Stimulated activated naive CD4-positive, alpha-beta T cell treated with Interleukin-2 at 50 U/mL for 16 hours (primary cell): Measurements from ENCODE around the gene KCTD20.
"Not testable (repeated sequence)": the region's sequence is repeated elsewhere in the genome, so short reads cannot be mapped to it uniquely, and the experiment has no call there.

Experiments
- DNase-seq: peaks from one replicate; lab custom pipeline; 2025; lab: John Stamatoyannopoulos, UW

The KCTD20 gene

DNA sequence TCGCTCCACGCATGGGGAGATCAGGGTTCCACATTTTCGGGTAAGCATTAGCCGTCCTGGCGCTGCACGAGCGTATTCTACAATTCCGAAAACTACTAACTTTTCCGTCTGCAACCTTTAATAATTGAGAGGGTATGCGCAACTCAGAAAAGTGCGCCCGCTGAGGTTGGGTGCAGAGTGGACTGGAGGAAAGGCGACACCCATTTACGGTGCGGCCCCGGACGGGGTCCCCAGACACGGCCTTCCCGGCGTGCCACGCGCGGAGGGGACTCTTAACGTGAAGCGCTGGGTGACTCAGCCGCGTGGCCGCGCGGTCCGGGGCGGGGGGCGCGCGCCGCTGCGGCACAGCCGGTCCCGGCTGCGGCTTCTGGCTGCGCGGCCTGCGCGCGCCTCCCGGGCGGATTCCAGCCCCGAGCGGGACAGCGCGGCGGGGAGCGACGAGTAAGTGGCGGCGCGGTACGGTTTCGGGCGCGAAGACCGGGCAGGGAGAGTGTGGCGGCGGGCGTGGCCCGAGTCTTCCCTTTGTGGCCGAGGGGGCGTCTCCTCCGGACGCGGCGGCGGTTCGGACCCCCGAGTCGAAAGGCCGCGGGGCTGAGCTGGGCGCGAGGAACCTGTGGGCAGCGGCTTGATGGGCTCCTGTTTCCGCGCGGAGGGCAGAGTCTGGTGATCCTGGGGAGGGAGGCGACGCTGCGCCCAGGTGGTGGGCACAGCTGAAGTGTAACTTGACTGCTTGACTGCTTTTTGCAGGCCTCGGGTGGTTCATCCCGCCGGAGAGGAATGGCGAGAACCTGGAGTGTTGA is at the start of gene KCTD20, which contains the start of gene PXT1:
TSS of gene KCTD20 (plus strand) at position 330 of the 800 bp plus-strand sequence. CDS start 27,098 bp downstream, outside the sequence.
TSS of gene PXT1 (minus strand) at position 184 of the 800 bp plus-strand sequence. CDS start 16,772 bp downstream, outside the sequence.
- DNase-seq, result peak; percentile 85

DNA sequence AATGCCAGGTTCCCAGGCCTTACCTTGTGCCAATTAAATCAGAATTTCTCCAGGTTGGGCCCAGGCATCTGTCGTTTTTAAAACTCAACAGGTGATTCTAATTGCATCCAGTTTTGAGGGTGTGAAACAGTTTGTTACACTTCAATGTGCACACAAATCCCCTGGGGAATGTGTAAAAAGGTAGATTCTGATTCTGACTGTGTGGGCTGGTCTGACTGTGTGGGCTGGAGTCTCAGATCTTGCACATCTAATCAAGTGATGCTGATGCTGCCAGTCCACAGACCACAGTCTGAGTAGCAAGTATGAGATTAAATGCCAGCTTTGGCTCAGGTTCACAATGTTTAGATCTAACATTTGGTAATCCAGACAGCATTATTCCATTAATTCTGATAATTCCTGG is 42.8 kb upstream of the KCTD20 start:
- DNase-seq, result no peak

DNA sequence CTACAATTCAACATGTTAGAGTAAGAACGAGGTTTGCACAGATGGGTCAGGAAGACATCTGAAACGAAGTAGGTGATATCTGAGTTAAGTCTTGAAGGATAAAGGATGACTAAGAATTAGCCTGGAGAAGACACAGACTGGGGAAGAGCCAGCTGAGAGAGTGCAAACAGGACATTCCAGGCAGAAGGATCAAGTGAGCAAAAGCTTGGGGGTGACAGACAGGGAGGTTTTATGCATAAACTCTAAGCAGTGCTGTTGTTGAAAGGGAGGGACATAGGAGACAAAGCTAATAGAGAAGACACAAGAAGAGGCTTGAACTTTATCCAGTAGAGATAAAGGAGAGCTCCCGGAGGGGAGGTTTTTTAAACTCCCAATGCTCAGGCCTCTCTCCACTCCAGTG is 40.3 kb upstream of the KCTD20 start:
- no peak for DNase-seq

DNA sequence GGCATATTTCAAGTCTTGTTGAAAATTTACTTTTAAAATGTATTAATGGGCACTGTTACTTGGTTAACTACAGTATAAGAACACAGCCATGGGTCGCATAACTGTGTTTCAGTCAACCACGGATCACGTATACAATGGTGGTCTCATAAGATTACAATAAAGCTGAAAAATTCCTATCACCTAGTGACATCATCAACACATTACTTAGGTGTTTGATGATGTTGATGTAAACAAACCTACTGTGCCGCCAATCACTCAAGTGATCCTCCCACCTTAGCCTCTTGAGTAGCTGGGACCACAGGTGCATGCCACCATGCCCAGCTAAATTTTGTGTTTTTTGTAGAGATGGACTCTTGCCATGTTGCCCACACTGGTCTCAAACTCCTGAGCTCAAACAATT is 38.6 kb upstream of the KCTD20 start:
- DNase-seq, result no peak

DNA sequence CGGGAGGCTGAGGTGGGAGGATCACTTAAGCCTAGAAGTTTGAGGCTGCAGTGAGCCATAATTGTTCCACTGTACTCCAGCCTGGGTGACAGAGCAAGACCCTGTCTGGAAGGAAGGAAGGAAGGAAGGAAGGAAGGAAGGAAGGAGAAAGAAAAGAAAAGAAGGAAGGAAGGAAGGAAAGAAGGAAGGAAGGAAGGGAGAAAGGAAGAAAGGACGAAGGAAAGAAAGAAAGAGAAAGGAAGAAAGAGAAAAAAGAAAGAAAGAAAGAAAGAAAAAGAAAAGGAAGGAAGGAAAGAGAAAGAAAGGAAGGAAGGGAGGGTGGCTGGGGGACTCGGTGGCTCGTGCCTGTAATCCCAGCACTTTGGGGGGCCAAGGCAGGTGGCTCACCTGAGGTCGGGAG is 33.1 kb upstream of the KCTD20 start:
- not testable (repeated sequence) for DNase-seq

DNA sequence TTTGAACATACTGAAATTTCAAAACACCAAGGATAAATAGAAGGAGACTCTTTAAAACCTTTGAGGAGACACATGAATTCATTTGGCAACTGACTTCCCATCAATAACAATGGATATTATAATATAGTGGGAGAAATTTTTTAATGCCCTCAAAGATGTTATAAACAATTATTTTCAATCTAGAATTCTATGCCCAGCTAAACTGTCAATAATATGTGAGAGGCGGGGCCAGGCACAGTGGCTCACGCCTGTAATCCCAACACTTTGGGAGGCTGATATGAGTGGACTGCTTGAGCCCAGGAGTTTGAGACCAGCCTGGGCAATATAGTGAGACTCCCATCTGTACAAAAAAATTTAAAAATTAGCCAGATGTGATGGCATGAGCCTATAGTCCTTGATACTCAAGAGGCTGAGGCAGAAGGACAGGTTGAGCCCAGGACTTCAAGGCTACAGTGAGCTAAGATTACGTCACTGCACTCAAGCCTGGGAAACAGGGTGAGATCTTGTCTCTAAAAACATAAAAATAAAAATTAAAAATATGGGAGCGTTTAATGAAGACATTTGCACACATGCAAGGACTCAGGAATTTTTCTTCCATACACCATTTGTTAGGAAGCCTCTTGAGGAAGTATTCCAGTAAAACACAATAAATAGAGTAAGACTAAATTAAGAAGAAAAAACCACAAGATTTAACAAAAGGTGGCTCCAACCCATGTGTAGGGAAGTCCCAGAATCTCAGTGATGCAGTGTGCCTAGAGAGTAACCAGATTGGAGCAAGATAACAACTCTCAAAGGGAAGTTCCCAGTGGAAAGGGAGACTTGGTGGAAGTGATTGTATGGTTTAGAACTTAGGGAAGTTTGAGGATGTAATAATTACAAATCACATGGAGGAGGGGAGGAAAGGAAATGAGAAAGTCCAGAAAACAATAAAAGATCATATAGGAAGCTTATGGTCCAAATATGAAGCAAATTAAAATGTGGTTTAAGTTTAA is 29.0 kb upstream of the KCTD20 start:
- DNase-seq, result no peak

DNA sequence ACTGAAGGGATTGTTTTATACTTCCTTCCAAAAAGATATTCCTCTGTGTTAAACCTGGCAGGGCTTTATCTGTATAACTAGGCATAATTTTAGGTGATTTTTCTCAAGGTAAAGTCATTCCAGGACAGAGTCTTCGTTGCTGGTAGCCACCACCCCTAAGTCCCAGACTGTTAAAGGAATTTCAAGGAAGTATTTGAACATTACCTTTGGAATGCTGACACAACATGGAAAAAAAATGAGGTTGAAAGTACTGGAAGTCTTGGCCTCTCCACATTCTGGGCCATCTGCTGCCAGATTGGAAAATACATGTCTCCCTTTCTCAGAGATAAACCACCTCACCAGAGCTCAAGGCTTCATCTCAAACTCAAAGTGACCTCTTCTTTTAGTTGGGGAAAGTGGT is 28.3 kb upstream of the KCTD20 start:
- DNase-seq, result no peak

DNA sequence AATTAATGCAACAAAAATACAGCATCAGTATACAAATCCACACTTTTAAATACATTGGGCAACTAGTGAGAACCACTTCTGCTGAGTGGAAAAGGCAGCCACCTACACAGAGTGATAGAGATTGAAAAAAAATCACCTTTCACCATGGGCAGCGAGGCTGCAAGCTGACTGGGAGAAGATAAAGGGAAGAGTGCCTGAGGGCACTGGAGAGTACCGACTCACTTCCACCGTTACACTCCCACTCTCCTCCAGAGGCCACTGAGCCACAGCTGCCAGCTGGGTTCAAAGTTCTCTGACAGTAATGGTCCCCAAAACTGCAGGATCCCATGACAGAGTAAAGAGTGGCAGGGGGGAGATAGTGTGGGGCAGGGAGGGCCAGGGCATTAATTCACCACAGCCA is 24.2 kb upstream of the KCTD20 start:
- no peak for DNase-seq

DNA sequence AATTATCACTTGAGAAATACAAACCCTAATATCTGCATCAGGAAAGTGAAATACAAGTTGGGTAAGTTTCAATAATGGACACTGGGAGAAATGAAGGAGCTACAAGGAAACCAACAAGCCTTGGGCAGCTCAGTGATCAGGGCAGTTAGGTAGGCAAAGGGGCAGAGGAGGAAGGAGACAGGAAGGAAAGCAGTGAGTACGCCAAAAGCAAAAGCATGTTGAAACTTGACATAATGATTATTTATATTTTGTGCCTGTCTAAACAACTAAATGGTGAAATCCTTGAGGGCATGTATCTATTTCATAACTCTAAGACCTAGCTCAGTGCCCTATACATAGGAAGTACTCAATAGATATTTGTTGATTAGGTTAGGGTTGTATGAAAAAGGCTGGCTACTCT is 23.5 kb upstream of the KCTD20 start:
- no peak for DNase-seq

DNA sequence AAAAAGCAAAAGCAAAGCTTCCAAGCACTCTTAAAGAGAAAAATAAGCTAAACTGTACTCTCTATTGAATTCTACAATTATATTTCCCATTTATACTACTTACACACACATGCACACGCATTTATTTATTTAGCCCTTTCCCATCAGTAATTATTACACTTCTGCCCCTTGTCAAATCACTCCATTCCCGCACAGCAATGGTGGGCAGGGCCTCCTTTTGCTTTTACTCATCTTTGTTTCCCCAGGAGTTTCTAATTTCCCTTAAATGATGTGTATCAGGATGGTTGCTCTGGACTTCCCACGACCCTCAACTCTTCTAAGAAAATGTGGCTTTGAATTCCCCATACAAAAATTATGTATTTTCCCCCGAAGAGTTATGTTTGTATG is 20.1 kb upstream of the KCTD20 start:
- DNase-seq, result no peak

DNA sequence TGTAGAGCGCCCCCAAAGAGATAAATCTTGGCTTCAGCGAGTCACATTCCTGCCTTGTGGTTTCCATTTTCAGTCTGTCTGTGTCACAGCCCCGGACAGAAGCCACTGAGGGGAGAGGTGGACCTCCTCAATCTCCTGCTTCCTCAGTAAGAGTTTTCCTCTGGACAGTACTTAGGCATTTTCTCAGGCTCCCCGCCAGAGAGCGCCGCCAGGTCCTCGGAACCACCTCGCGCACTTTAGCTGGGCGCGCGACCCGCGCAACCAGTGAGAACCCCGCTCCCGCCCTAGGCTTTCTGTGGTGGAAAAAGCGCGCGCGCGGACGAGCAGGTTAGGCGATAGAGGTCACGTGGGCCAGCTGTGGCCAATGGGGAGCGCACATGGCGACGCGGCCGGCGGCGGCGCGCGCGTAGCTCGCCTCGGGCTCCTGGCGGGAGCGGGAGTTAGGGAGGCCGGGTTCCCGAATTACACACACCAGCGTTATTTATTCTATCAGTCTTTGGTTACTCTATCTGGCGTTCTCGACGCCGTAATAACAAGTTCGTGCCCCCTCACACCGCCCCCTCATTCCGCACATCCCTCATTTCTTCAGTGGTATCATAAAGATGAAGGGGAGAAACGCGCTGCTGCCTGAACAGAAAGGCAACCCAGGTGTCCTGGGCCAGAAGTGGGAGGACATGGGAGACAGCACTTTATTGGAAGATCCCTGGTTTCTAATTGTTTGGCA is 19.5 kb upstream of the KCTD20 start:
- peak; percentile 97 for DNase-seq

DNA sequence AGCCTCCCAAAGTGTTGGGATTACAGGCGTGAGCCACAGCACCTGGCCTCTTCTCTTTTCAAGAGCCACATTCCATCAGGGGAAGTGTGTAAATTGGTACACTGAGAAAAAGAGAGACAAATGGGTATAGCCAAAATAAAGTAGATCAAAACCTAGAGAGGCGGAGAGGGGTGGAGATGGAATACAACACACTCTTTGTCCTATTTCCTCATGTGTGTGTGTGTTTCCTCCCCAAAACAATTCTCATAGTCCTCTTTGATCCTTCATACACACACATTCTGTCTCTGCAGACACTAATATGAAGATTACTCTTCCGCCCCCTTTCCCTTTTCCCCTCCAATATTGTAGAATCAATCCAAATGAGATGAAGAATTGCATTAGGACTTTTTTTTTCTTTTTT is 16.2 kb upstream of the KCTD20 start:
- no peak for DNase-seq

DNA sequence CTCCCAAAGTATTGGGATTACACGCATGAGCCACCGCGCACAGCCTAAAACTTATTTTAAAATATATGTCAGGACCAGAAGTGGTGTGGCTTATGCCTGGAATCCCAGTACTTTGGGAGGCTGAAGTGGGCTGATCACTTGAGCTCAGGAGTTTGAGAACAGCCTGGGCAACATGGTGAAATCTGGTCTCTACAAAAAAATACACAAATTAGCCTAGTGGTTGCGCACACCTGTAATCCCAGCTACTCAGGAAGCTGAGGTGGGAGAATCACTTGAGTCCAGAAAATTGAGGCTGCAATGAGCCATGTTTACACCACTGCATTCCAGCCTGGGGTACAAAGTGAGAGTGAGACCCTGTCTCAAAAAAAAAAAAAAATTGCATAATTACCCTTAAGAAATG is 13.9 kb upstream of the KCTD20 start:
- no peak for DNase-seq

DNA sequence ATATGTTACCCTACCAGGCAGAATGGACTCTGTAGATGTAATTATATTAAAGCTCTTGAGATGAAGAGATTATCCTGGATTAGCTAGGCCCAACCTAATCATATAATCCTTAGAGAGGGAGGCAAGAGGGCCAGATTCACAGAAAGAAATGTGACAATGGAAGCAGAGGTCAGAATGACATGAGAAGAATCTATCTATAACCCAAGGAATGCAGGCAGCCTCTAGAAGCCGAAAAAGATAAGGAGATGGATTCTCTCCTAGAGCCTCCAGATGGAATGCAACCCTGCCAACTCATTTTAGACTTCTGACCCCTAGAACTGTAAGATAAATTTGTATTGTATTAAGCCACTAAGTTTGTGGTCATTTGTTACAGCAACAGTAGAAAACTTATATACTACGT is 12.4 kb upstream of the KCTD20 start:
- DNase-seq, result no peak

DNA sequence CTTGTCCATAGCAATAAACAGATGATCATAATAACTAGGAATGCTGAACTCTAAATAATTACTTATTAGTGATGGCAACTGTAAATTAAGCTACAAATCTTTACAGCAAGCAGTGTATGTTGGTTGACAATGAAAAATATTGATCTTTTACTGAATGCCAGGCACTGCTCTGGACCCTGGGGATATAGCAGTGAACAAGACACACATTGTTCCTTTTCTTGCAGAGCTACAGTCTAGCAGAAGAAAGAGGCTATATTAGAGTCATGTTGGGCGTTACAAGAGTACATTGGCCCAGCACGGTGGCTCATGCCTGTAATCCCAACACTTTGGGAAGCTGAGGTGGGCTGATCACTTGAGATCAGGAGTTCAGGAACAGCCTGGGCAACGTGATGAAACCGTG is 11.6 kb upstream of the KCTD20 start:
- DNase-seq, result no peak

DNA sequence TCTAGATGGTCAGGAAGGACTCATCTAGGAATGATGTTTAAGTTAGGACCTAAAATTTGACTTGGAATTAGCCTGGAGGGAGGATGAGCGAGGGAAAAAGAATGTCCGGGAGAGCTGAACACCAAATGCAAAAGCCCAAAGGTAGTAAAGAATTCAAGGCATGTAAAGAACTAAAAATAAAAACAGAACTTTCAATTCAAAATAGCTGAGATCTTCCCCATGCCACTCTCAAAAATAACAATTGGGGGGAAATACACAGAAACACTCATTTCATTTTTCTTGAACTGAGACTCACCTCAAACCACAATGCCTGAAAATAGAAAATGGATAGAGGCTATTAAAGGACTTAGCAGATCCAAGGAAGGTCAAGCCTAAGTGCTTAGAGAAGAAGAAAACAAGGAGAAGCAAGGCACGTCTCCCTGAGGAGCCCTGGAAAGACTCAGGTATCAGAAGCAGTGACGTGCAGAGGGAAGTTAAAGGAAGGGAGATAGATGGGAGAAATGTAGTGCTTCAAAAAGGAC is 10.6 kb upstream of the KCTD20 start:
- no peak for DNase-seq

DNA sequence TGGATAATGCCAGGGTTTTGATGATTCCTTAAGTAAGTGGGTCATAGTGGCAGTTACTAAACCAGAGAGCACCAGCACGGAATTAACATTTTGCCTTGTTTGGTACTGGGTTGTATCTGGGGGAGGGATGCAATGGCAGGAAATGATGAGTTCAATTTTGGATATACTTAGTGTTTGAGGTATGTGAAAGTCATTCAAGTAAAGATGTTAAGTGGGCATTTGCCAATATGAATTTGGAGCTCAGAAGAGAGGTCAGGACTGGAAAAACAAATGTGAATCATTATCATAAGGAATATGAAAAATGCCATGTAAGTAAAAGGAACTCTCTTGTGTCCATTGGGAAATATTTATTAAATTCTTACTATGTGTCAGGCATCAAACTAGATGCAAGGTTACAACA is 6.3 kb upstream of the KCTD20 start:
- no peak for DNase-seq

DNA sequence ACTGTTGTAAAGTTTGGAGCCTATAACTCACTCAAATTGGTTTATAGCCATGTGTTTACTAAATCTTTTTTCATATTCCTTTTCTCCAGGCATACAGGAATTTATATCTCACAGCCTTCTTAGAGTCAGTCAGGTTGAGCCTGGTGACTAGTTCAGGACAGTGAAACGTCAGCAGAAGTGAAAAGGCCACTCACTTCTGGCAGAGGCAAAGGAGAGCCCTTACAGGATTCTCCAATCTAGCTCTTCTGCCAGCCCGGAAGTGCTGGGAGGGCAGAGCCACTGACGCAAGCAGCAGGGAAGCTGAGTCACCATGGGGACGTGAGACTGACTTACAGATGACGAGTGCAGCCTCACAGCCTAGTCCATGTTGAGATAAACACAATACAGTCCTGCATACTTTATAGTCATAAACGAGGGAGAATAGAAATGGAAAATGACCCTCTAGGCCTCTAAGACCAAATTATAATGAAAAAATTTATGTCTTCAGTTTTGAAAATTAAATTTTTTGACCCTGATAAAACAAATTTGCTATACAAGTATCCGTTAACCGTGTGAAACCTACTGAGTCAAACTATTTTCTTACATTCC is 1.4 kb upstream of the KCTD20 start:
- DNase-seq, result peak; percentile 82

DNA sequence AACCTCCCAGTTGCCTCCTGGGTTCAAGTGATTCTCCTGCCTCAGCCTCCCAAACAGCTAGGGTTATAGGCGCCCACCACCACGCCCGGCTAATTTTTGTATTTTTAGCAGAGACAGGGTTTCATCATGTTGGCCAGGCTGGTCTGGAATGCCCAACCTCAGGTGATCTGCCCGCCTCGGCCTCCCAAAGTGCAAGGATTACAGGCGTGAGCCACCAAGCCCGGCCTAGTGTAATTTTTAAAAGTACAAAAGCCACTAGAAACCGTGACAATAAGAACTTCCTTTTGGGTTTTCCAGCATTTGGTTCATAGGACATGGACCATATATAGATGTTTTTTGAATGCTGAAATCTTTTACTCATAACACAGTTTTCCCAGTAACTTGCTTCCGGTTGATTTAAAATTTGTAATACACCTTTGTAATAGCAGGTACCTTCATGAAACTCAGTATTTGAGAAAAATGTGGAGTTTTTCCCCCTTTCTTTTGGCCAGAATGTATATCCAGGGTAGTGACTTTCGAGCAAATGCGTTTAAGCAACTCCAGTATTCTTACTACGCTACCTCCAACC is 613 bp upstream of the KCTD20 start:
- no peak for DNase-seq

DNA sequence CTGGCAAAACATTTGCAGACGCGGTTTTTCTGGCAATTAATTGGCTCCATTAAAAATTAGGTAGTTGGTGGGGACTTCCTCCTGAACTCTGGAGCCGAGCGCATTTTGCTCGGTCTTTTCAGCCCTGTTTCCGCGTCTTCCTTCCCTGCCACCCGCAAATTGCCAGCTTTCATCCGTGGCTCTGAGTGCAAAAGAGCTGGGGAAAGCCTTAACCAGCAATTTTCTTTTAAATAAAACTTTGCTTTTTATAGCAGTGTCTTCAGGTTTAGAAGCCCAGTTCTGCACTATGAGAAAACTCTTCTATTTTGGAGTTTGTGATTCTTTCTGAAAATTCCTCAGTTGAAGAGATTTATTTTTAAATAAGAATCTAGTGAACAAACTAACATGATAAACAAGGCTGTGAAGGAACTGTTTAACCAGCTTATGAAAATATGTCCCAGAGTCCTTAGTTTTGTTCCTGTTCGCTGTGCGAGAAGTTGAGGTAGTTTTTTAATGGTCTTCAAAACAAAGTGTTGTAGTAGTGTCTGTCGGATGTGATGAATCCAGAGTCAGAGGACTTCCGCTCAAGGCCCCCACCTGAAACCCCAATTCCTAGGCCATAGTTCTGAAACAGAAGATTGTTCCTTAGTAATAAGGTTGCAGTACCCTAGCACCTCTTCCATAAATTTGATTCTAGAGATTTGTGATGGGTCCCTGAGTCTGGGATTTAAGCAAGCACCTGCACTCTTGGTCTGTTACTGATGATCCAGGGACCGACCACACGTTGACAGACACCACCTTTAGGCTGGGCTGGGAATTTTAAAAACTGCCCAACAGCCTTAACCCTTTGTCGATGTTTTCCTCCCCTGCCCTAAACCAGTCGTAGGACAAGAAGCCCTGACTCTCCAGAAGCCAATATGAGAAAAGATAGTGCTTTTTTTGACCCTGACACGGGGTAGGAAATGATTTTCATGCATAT is 950 bp downstream of the KCTD20 start:
- no peak for DNase-seq
